Stimulated activated CD4-positive, alpha-beta T cell treated with anti-CD3 and anti-CD28 coated beads, Interleukin-1b, Interleukin-23, amount 100 ng/mL, for 48 hours (primary cell): ENCODE data around the gene PTPRCAP.

Experiments
- DNase-seq: peaks from one replicate; pipeline ENCODE4 v3.0.0-alpha.2; 2020

Gene PTPRCAP

GRCh38 chr11:67464411-67465188, 27.1 kb upstream of the PTPRCAP start:
- DNase-seq: peak; percentile 94

DNA sequence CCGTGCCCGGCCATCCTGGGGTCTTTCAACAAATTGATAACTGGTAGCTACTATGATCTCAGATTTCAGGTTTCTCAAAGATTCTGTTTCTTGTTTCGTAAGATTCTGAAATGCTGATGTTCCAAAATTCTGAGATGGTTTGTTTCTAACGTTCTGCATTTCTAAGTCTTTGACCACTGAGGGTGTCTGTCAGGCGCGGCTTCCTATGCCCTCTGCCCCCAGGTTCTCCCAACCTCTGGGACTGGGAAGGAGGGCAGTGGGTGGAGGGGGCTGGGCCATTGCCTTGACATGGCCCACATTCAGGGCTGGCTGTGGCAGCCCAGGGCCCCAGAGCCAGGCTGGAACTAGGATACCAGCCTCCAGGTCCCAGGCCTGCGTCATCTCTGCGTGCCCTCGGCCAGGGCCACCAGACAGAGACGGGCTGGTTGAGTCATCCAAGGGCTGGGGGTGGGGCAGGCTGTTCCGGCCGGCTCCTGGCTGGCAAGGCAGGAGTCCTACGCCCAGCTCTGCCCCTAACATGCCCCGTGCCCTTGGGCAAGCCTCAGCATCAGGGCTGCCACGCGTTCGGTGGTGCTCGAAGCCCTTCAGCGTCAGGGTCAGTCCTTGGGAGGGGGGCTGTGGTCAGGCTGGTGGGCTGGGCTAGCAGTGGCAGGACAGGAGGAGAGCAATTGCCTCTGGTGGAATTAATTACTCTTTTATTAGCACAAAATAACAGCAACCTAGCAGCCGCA, 26.4 kb upstream of the PTPRCAP start:
- no peak for DNase-seq

- DNase-seq: no peak
Observed at GRCh38 chr11:67463186-67463585, 25.7 kb upstream of the PTPRCAP start.

- DNase-seq: no peak
Observed at GRCh38 chr11:67458266-67458665, 20.8 kb upstream of the PTPRCAP start.

- no peak for DNase-seq
Observed at GRCh38 chr11:67457453-67457852, 20.0 kb upstream of the PTPRCAP start.

- DNase-seq: no peak
Observed at GRCh38 chr11:67456068-67456705, 18.7 kb upstream of the PTPRCAP start.

GRCh38 chr11:67455054-67455453, 17.6 kb upstream of the PTPRCAP start, which contains the start of gene CABP4:
Gene CABP4, plus strand, starts transcription at chr11:67455354. Its CDS starts 70 bp downstream, at chr11:67455424.
- no peak for DNase-seq

GRCh38 chr11:67453816-67454732, 16.6 kb upstream of the PTPRCAP start:
- DNase-seq: no peak

GRCh38 chr11:67452141-67452952, 14.9 kb upstream of the PTPRCAP start, which contains the start of gene GPR152:
Gene GPR152, minus strand, starts transcription at chr11:67452729. Its CDS starts 5 bp downstream, at chr11:67452724.
- DNase-seq: no peak

DNA sequence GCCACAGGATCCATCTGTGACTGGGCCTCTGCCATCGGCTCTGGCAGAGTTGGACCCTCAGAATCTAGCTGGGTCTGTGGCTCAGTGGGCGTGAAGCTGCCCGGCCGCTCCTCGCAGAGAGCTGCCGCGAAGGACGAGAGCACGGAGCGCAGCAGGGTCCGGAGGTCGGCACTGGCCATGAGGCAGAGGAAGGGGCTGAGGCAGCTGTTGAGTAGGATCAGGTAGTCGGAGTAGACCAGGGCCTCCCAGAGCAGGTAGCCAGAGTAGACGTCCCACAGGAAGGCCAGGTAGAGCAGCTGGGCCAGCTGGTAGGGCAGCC, 14.1 kb upstream of the PTPRCAP start:
- no peak for DNase-seq

DNA sequence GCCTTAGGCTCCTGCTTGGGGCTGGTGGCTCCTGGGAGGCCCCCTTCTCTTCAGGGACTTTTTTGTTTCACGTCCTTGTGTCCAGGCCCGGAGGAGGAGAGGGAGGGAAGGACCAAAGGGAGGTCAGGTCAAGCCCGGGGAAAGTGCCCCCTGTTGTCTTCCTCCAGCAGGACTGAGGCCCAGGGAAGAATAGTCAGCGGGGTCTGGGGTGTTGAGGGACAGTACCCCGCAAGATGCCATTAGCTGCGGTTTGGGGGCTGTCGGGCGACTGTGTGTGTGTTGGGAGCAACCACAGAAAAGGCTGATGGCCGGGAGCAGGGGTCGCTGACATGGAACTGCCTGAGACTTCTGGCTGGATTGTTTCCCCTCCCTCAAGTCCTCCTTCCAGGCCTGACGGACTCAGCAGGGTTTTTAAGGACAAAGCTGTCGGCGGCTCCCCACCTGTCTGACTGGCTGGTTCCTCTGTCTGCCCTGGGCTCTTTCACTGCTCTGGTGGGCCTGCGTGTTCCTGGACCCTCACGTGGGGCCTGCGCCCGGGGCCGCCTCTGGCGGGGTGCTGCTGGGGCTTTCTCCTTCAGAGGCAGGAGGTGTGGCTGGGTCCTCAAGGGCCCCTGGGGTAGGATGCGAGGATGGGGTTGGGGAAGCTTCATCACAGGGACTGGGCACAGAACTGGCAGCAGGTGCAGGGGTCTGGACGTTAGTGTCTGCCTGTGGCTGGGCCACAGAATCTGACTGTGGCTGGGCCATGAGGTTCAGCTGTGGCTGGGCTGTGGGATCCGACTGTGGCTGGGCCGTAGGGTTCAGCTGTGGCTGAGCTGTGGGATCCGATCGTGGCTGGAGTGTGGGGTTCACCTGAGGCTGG, 13.5 kb upstream of the PTPRCAP start:
- no peak for DNase-seq

GRCh38 chr11:67449116-67449844, 11.8 kb upstream of the PTPRCAP start:
- no peak for DNase-seq

GRCh38 chr11:67448220-67448609, 10.7 kb upstream of the PTPRCAP start:
- DNase-seq: no peak

GRCh38 chr11:67445515-67445914, 8.0 kb upstream of the PTPRCAP start:
- no peak for DNase-seq

DNA sequence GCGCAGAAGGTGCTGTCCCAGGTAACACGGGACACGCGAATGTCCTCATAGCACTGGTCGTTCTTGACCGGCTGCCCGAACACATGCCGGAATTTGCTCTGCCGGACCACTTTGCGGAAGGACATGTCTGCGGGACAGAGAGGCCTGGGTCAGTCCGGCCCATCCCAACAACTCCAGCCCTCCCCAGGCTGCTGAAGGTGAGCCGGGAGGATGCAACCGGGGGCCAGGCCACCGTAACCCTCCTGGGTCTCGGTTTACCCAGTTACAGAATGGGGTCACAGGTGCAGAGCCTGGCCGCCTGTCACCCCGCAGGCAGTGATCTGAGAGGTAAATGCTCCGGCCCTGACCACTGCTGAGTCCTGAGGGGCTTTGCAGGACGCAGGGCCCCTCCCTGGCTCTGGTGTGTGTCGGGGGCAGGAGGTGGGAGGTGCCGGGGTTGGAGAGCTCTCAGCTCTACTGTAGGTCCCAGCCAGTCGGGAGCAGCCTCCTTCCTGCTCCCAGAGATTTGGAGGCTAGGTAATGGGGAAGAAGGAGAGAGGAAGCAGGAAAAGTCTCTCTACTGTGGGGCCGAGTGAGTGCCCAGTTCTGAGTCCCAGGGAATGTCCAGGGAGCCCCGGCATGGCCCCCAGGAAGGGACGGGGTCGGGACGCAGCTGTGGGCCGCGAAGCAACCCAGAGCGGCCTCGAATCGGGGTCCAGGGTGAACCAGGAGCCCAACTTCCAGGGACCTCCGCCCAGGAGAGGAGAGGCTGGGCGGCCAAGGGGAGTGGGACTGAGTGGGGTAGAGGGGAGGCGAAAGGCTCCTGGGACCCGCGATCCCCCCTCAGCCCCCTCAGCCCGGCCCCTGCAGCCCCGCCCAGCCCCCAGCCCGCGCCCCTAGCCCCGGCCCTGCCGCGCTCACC, 5.3 kb upstream of the PTPRCAP start:
- no peak for DNase-seq

- no peak for DNase-seq
Observed at GRCh38 chr11:67441731-67442351, 4.4 kb upstream of the PTPRCAP start.

GRCh38 chr11:67441098-67441563, 3.6 kb upstream of the PTPRCAP start:
- DNase-seq: no peak
